Endothelial cell of umbilical vein (primary cell): ENCODE measurements around the gene ARMCX4. TPM values are rescaled to one million over a fixed set of nuclear protein-coding genes. Genes with fewer than 3 reads are reported as not detected.

Source experiments
- BruUV-seq: library from RNA; stranded (reverse); fragments of 400-500 nt; replicated peaks from 2 replicates; lab custom pipeline; 2021; lab: Mats Ljungman, UMichigan
- CTCF ChIA-PET: fragments of 300-600, 350-600 bp; sonication (Branson Sonifier 250); formaldehyde crosslinking; loops from one replicate; lab custom pipeline; 2021; ENCODE audit warnings: antibody characterized with exemption, inconsistent platforms; lab: Charles Lee
- POLR2A ChIA-PET: fragments of 300-600, 350-600 bp; sonication (Branson Sonifier 250); formaldehyde crosslinking; loops from one replicate; lab custom pipeline; 2021; ENCODE audit warnings: antibody characterized with exemption, inconsistent platforms; lab: Charles Lee
- DNase-seq: peaks from one replicate; pipeline ENCODE4 v3.0.0-alpha.2; 2011; ENCODE audit warnings: low read depth, low spot score
- FAIRE-seq: peaks from 2 replicates; lab custom pipeline; 2011; peaks lifted over from hg19 to GRCh38; lab: Jason Lieb, UNC
- H2AFZ ChIP-seq: 2 replicates; pipeline ENCODE4 v1.6.0; 2012; ENCODE audit warnings: low read depth, low read length, control low read depth, inconsistent platforms
- H3K27ac ChIP-seq: 2 replicates; pipeline ENCODE4 v1.5.1; 2011; ENCODE audit warnings: low read depth, mild to moderate bottlenecking, control low read depth, low read length, moderate library complexity; ENCODE audit not compliant: insufficient read depth
- H3K27me3 ChIP-seq, 2 experiments: 2 replicates each; pipeline versions ENCODE4 v1.6.0 to v1.6.1; 2011; ENCODE audit warnings: low read length in 2 of 2, mixed read lengths in 1 of 2; ENCODE audit not compliant: control insufficient read depth in 2 of 2, insufficient read depth in 2 of 2
- H3K36me3 ChIP-seq, 2 experiments: 2 replicates in 1 of 2; 3 replicates in 1 of 2; pipeline ENCODE4 v1.5.1; 2011; ENCODE audit warnings: low read length in 2 of 2, mild to moderate bottlenecking in 1 of 2, moderate library complexity in 1 of 2; ENCODE audit not compliant: control insufficient read depth in 2 of 2, insufficient read depth in 2 of 2; ENCODE audit errors: extremely low read depth in 1 of 2
- H3K4me1 ChIP-seq: 3 replicates; pipeline ENCODE4 v1.5.1; 2011; ENCODE audit warnings: mild to moderate bottlenecking, low read length; ENCODE audit not compliant: control insufficient read depth, insufficient read depth; ENCODE audit errors: extremely low read depth
- H3K4me2 ChIP-seq: 2 replicates; pipeline ENCODE4 v1.6.1; 2011; ENCODE audit warnings: low read length, control low read depth, mixed read lengths; ENCODE audit not compliant: insufficient read depth
- H3K4me3 ChIP-seq, 3 experiments: fragments of 200-600 bp in 1 of 3; sonication (generic), shearing (Covaris generic) in 1 of 3; replicated peaks in 1 of 3; 2 replicates each; pipeline ENCODE4 v1.5.1; 2011 to 2016; ENCODE audit warnings: control low read depth in 3 of 3, low read length in 3 of 3, mild to moderate bottlenecking in 2 of 3, inconsistent platforms in 1 of 3, low read depth in 1 of 3, moderate library complexity in 1 of 3; ENCODE audit not compliant: insufficient read depth in 1 of 3
- H3K79me2 ChIP-seq: 2 replicates; pipeline ENCODE4 v1.6.0; 2012; ENCODE audit warnings: low read length, inconsistent platforms; ENCODE audit not compliant: control insufficient read depth, insufficient read depth
- H3K9ac ChIP-seq: replicated peaks from 2 replicates; pipeline ENCODE3; 2011; ENCODE audit warnings: low read length, control low read depth; ENCODE audit not compliant: insufficient read depth; ENCODE audit errors: extremely low read depth
- H3K9me1 ChIP-seq: replicated peaks from 3 replicates; pipeline ENCODE4 v1.6.0; 2011; ENCODE audit warnings: mild to moderate bottlenecking, low read length; ENCODE audit not compliant: control insufficient read depth, insufficient read depth; ENCODE audit errors: extremely low read depth
- H3K9me3 ChIP-seq: replicated peaks from 2 replicates; pipeline ENCODE4 v1.5.1; 2012; ENCODE audit warnings: low read length, inconsistent platforms; ENCODE audit not compliant: control insufficient read depth, insufficient read depth
- H4K20me1 ChIP-seq: replicated peaks from 2 replicates; pipeline ENCODE3; 2011; ENCODE audit warnings: mild to moderate bottlenecking, low read length; ENCODE audit not compliant: control insufficient read depth, insufficient read depth; ENCODE audit errors: extremely low read depth
- CTCF ChIP-seq, 2 donors: IDR thresholded peaks; 1 replicate in 1 of 2; 2 replicates in 1 of 2; pipeline ENCODE4 v1.5.1; 2011; ENCODE audit warnings: low read length in 2 of 2, mild to moderate bottlenecking in 2 of 2, moderate library complexity in 2 of 2, control low read depth in 1 of 2, inconsistent platforms in 1 of 2, low read depth in 1 of 2; ENCODE audit not compliant: insufficient read depth in 1 of 2; ENCODE audit errors: extremely low read depth in 1 of 2
- EZH2 ChIP-seq: IDR thresholded peaks from 2 replicates; pipeline ENCODE4 v1.6.1; 2012; ENCODE audit warnings: borderline replicate concordance, low read depth, mild to moderate bottlenecking, moderate library complexity, low read length, inconsistent platforms; ENCODE audit not compliant: severe bottlenecking
- FOS ChIP-seq: IDR thresholded peaks from 2 replicates; pipeline ENCODE4 v1.6.1; 2011; ENCODE audit warnings: mild to moderate bottlenecking, low read length, moderate library complexity, borderline replicate concordance; ENCODE audit not compliant: insufficient read depth
- GATA2 ChIP-seq: IDR thresholded peaks from 2 replicates; pipeline ENCODE4 v1.7.0; 2011; ENCODE audit warnings: low read depth, mild to moderate bottlenecking, moderate library complexity, mixed read lengths, low read length; ENCODE audit not compliant: insufficient read length, insufficient read depth
- JUN ChIP-seq: IDR thresholded peaks from 2 replicates; pipeline ENCODE4 v1.6.1; 2011; ENCODE audit warnings: borderline replicate concordance, low read depth; ENCODE audit not compliant: insufficient read length, insufficient read depth
- MYC ChIP-seq: IDR thresholded peaks from one replicate; pipeline ENCODE4 v1.6.1; 2011; ENCODE audit warnings: mild to moderate bottlenecking, low read depth, low read length
- POLR2A ChIP-seq: IDR thresholded peaks from 2 replicates; pipeline ENCODE4 v1.6.1; 2012; ENCODE audit warnings: low read depth, mild to moderate bottlenecking, control low read depth, low read length
- POLR2AphosphoS5 ChIP-seq: IDR thresholded peaks from 2 replicates; pipeline ENCODE4 v1.6.1; 2012; ENCODE audit warnings: low read depth, mild to moderate bottlenecking, control low read depth, low read length, moderate library complexity; ENCODE audit not compliant: insufficient read depth
- dilution Hi-C: fragments of 300-500 bp; cut with MboI; formaldehyde crosslinking; loops from one replicate; pipeline ENCODE4 v1.15.0; 2019; ENCODE audit warnings: low sequenced_read_pairs; ENCODE audit not compliant: extremely low pct_ligation_motif_present
- intact Hi-C: fragments of 100-400 bp; cut with micrococcal nuclease; formaldehyde crosslinking; loops from one replicate; pipeline ENCODE4 v1.10.0; 2022
- polyA plus RNA-seq, 4 experiments: library from polyadenylated mRNA; depleted of rRNA in 3 of 4; stranded (reverse) in 3 of 4; unstranded in 1 of 4; fragments of >200 nt; gene quantifications; 2 replicates each; pipeline versions ENCODE4 v1.2.1 to v1.2.3, GENCODE V29; 2011 to 2012; ENCODE audit warnings: missing spikeins in 1 of 4
- total RNA-seq: library from RNA; stranded (reverse); gene quantifications from 2 replicates; pipeline ENCODE4 v1.2.3, GENCODE V29; 2021
- TF ChIP-seq, protein P1 (sequence below): IDR thresholded peaks from 2 replicates; pipeline ENCODE4 v1.6.1; 2011; ENCODE audit not compliant: insufficient read depth, insufficient read length

Gene ARMCX4
- total and polyA plus RNA-seq, 2 donors (not counting 3 experiments of a cell fraction or from before 2014, with no cell fraction given) = 4.7 to 19.9 TPM

DNA sequence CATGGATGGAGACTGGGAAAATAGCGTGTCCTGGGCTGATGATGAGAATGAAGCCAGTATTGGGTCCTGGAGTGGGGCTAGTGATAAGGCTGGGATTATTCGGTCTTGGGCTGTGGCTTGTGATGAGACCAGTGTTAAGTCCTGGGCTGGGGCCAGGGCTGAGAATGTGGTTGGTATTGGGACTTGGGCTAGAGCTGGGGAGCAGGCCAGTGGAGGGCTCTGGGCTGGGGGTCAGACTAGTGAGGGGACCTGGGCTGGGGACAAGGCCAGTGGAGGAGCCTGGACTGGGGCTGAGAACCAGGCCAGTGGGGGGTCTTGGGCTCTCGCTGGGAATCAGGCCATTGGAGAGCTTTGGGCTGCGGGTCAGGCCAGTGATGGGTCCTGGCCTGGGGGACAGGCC is 6.7 kb downstream of the ARMCX4 start:
- Histone ChIP-seq H3K9me1 (no peaks in the 10 kb centered on the region), H3K9me3 (no peaks in the 10 kb centered on the region), H3K27me3 (no peaks in the 10 kb centered on the region), H2AFZ (no peak overlapping the region), H3K36me3 (peaks cover 0 to 9% of the 10 kb centered on the region in 2 experiments), H3K4me3 (no peak overlapping the region), H3K27ac (no peak overlapping the region), H3K4me1 (no peaks in the 10 kb centered on the region), H4K20me1 (no peaks in the 10 kb centered on the region), H3K4me2 (no peak overlapping the region), H3K79me2 (no peaks in the 10 kb centered on the region), H3K9ac (no peak overlapping the region)
- dilution Hi-C loops = no loop called here
- BruUV-seq = no TSS peak
- ChIA-PET POLR2A (no interaction called here), CTCF (no interaction called here)
- intact Hi-C loops = no loop called here
- no peak for FAIRE-seq
- no peak for TF ChIP-seq JUN
- no peak for TF ChIP-seq GATA2
- no peak for TF ChIP-seq MYC
- TF ChIP-seq EZH2 = no peak
- no peak for TF ChIP-seq POLR2A
- TF ChIP-seq POLR2AphosphoS5 = no peak
- TF ChIP-seq, protein P1, sequence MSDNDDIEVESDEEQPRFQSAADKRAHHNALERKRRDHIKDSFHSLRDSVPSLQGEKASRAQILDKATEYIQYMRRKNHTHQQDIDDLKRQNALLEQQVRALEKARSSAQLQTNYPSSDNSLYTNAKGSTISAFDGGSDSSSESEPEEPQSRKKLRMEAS = no peak
- TF ChIP-seq FOS = no peak
- TF ChIP-seq CTCF (IDR thresholded peaks at IDR 0.05; ENCODE audit: extremely low read depth in 1 of 2, insufficient read depth in 1 of 2, low read depth in 1 of 2, low read length in 2 of 2) = no peak
- DNase-seq = no peak
